ELF-1 (cell line): ENCODE results near the gene PTPRU.
A peak's percentile ranks its signal among the peaks of the same experiment; 100 is the strongest.

ENCODE experiments used
- DNase-seq: peaks from one replicate; pipeline ENCODE4 v3.0.0-alpha.2; 2016; ENCODE audit warnings: low read depth, low spot score

PTPRU gene

GRCh38 chr1:29317063-29317915 lies 81.0 kb downstream of the PTPRU start:
- no peak for DNase-seq

- DNase-seq = no peak
Measured at GRCh38 chr1:29317916-29318530, 81.7 kb downstream of the PTPRU start.

GRCh38 chr1:29318724-29319123 lies 82.4 kb downstream of the PTPRU start:
- DNase-seq = no peak

DNA sequence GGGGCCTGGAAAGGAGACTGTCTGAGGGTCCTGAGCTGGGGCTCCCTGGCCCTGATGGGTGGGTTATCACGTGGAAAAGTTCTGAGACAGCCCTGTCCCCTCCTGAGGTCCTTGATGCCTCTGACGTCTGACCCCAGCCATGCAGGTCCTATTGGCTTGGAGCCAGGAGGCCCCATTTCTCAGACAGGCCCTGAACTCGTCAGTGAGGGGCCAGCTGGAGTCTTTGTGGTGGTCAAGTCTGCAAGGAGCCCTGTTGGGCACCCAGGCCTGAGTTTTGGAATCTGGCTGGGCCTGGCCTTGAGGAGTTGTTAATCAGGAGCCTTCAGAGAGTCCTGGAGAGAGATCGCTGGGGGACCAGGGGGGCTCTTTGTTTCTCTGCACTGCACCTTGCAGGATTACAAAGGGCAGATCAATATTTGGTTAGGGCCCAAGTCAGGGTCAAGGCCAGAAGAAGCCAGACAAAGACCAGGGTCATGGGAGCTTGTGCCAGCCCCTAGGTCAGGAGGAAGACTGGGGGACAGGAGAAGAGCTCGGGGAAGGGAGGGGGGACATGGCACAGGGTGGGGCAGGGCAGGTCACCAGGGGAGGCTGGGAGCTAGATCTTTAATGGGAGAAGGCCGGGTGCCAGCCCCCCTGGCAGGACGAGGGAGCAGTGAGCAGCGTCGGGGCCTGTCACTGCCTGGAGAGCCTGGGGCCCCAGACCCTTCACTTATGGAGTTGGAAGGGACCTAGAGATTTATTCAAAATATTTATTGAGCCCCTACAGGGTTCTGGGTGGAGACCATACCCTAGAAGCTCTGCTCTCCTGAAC lies 83.2 kb downstream of the PTPRU start:
- no peak for DNase-seq

GRCh38 chr1:29320156-29320940 lies 84.0 kb downstream of the PTPRU start:
- DNase-seq = no peak

DNA sequence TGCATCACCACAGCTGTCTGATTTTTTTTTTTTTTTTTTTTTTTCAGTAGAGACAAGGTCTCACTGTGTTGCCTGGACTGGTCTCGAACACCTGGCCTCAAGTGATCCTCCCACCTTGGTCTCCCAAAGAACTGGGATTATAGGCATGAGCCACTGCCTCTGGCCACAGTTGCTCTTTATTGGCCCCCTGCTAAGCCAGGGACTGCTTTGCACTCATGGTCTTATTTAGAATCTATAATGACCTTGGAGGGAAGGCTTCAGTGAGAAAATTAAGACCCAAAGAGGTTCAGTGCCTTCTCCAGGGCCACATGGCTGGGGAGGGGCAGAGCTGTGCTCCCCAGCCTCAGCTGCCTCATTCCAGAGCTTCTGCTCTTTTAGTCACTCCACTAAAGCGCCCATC lies 84.9 kb downstream of the PTPRU start:
- no peak for DNase-seq

DNA sequence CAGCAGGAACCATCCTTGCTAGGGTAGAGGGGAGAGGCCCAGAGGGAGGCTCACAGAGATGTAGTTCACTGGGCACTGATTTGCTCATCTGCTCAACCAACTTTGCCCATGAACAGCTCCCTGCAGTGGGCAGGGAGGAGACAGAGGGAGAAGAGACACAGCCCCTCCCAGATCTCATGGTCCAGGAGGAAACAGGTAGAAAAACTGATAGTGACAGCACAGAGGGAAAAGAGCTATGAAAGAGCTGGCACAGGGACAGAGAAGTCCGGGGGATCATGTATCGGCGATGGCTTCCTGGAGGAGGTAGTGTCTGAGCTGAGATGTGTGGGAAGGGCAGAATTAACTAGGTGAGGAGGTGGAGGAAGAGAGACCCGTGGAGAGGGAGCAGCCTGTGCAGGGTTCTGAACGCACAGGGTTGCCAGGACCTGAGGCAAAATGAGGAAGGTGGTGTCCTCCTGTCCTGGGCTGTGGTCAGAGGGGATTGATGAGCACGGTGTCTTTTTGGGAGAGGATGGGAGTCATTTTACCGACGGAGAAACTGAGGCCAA lies 85.9 kb downstream of the PTPRU start:
- no peak for DNase-seq

DNA sequence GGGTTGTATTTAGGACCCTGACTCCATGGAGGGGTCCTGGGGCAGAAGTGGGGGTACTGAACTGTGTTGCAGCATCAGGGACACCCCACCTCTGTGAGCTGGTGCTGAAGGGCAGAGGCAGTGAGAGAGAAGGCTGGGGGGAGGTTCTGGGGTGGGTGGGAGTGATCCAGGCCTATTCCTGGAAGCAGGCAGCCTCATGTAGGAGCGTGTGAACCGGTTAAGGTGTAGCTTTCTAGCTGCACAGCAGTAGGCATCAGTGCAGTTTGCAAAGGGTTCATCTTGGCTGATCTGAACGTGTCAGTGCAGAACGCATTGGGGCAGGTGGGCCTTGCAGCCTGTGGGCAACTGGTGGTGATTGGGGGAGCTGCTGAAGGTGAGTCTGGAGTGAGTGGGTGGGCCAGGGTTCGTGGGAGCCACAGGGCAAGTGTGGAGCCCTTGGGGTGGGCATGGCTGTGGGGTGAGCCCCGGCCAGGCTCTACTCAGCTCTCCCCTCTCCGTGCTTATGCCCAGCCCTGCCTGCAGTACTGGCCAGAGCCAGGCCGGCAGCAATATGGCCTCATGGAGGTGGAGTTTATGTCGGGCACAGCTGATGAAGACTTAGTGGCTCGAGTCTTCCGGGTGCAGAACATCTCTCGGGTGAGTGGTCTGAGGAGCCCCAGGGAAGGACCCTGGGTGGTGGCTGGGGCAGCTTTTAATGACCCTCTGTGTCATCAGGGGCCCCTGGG lies 86.7 kb downstream of the PTPRU start:
- no peak for DNase-seq

- no peak for DNase-seq
Measured at GRCh38 chr1:29323636-29324035, 87.3 kb downstream of the PTPRU start.

GRCh38 chr1:29324202-29324601 lies 87.9 kb downstream of the PTPRU start:
- no peak for DNase-seq

GRCh38 chr1:29324771-29325351 lies 88.5 kb downstream of the PTPRU start:
- peak; percentile 100 for DNase-seq

GRCh38 chr1:29325675-29326074 lies 89.4 kb downstream of the PTPRU start:
- no peak for DNase-seq

- no peak for DNase-seq
Measured at GRCh38 chr1:29326123-29326522, 89.8 kb downstream of the PTPRU start.

GRCh38 chr1:29327223-29327935 lies 91.1 kb downstream of the PTPRU start:
- no peak for DNase-seq

GRCh38 chr1:29329022-29329775 lies 92.9 kb downstream of the PTPRU start:
- DNase-seq = no peak

GRCh38 chr1:29330089-29330488 lies 93.8 kb downstream of the PTPRU start:
- DNase-seq = no peak

DNA sequence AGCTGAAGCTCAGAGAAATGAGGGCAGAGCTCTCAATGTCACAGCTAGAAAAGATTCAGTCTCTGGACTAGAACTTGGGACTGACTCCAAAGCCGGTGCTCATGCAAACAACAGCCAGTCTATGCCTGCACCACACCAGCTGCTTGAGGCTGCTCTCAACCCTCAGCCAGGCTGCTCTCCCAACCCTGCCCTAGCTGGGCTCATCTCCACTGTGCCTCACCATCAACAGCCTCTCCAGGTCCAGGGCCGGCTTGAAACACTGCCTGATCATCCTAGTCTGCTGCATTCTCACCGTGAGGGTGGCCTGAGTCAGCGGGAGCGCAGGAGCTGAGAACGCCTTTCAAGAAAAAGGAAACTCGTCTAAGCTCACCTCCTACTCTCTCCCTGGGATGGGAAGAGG lies 94.5 kb downstream of the PTPRU start:
- DNase-seq = no peak

GRCh38 chr1:29331309-29331708 lies 95.0 kb downstream of the PTPRU start:
- DNase-seq = no peak

GRCh38 chr1:29331729-29332128 lies 95.4 kb downstream of the PTPRU start:
- DNase-seq = no peak
